OCI-LY3 (cell line): Measurements from ENCODE around the gene ZNF580.

ENCODE experiments used
- H2AFZ ChIP-seq: fragments of 200-600, 300-600 bp; shearing (Covaris generic); 2 replicates; pipeline ENCODE4 v1.6.0; 2014; ENCODE audit warnings: antibody characterized with exemption, low read depth, low read length
- H3K27ac ChIP-seq: fragments of 200-600, 300-600 bp; sonication (generic); 2 replicates; pipeline ENCODE4 v1.5.1; 2014; ENCODE audit warnings: mild to moderate bottlenecking, low read length, moderate library complexity, mixed read lengths
- H3K27me3 ChIP-seq: fragments of 200-600, 300-600 bp; sonication (generic); 2 replicates; pipeline ENCODE4 v1.6.1; 2014; ENCODE audit warnings: low read depth, low read length, mixed read lengths
- H3K36me3 ChIP-seq: fragments of 200-600, 300-600 bp; sonication (generic); replicated peaks from 2 replicates; pipeline ENCODE3; 2014; ENCODE audit warnings: low read depth, low read length, mixed read lengths
- H3K4me1 ChIP-seq: fragments of 300-600, 200-600 bp; sonication (generic); 2 replicates; pipeline ENCODE4 v1.6.1; 2014; ENCODE audit warnings: low read length, mixed read lengths
- H3K4me2 ChIP-seq: fragments of 200-600, 300-600 bp; sonication (generic); 2 replicates; pipeline ENCODE4 v1.6.1; 2014; ENCODE audit warnings: low read length, mixed read lengths
- H3K4me3 ChIP-seq: fragments of 300-600, 200-600 bp; sonication (generic); 2 replicates; pipeline ENCODE4 v1.5.1; 2014; ENCODE audit warnings: antibody characterized with exemption, mild to moderate bottlenecking, low read length, moderate library complexity
- H3K79me2 ChIP-seq: fragments of 300-600, 200-600 bp; shearing (Covaris generic); 2 replicates; pipeline ENCODE4 v1.6.1; 2014; ENCODE audit warnings: mild to moderate bottlenecking, low read length, mixed read lengths
- H3K9ac ChIP-seq: fragments of 300-600, 200-600 bp; shearing (Covaris generic); 2 replicates; pipeline ENCODE4 v1.6.0; 2014; ENCODE audit warnings: mild to moderate bottlenecking, low read length, moderate library complexity
- H3K9me3 ChIP-seq: fragments of 200-600, 300-600 bp; shearing (Covaris generic); 2 replicates; pipeline ENCODE4 v1.6.1; 2014; ENCODE audit warnings: low read length, mixed read lengths; ENCODE audit not compliant: insufficient read depth
- H4K20me1 ChIP-seq: fragments of 200-600, 300-600 bp; sonication (generic); 2 replicates; pipeline ENCODE4 v1.6.1; 2016; ENCODE audit warnings: low read length, mixed read lengths; ENCODE audit not compliant: insufficient read depth
- CTCF ChIP-seq: fragments of 200-600, 300-600 bp; sonication (generic); IDR thresholded peaks from 2 replicates; pipeline ENCODE4 v1.5.1; 2014; ENCODE audit warnings: antibody characterized with exemption, low read length, low read depth
- EZH2phosphoT487 ChIP-seq: fragments of 200-600 bp; shearing (Covaris generic); IDR thresholded peaks from 2 replicates; pipeline ENCODE4 v1.6.1; 2018; ENCODE audit warnings: antibody characterized with exemption, mixed run types, low read depth

ZNF580 gene

DNA sequence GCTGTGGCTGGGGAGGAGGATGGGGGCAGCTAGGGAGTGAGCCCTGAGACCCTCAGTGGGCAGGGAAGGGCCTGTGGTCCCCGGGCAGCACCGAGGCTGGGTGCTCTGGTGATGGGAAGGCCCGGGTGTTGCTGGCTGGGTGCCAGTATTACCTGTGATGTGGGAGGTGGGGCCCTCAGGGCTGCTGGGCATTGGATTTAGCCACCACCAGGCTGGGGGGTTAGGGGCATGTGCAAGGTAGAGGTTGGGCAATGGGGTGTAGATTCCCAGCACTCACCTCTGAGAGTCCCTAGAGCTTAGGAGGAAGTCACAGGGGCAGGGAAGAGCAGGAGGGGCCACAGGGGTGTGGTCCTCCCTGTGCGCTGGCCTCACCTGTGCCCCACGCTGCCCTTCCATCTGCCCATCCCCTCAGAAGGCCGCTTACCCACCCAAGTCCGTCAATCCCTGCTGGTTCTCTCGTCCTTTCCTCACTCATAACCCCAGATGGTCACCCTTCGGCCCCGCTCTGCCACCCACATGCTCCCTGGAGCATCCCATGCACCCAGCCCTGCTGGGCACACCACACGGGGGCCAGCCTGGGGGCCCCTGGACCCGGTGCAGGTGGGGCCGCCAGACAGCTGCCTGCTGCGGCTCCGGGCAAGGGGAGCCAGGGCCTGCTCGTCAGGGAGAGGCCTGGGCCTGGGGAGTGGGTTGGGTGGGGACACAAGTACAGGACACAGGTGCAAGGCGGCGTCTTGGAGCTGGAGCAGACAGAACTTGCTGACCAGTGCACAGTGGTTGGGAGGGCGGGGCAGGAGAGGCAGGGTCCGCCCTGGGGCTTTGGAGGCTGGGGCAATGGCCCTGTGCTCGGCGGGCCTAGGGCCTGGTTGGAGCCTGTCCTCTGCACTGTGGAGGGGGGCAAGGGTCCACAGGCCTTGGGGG, 46.7 kb downstream of the ZNF580 start:
- no peaks in the 10 kb centered on the region for H3K9me3 ChIP-seq
- H3K4me1 ChIP-seq = no peaks in the 10 kb centered on the region
- no peak overlapping the region for H3K4me3 ChIP-seq
- H3K36me3 ChIP-seq = peaks cover 70% of the 10 kb centered on the region
- H3K79me2 ChIP-seq = peaks cover 64% of the 10 kb centered on the region
- no peak overlapping the region for H3K9ac ChIP-seq
- H4K20me1 ChIP-seq = peaks cover 76% of the 10 kb centered on the region
- H3K4me2 ChIP-seq = no peak overlapping the region
- H3K27ac ChIP-seq = no peak overlapping the region
- no peaks in the 10 kb centered on the region for H3K27me3 ChIP-seq
- no peak overlapping the region for H2AFZ ChIP-seq
- no peak for TF ChIP-seq CTCF
- TF ChIP-seq EZH2phosphoT487 = no peak

- Histone ChIP-seq H3K9me3 (no peaks in the 10 kb centered on the region), H3K4me3 (no peak overlapping the region), H4K20me1 (peaks cover 74% of the 10 kb centered on the region), H3K27ac (no peak overlapping the region), H3K4me1 (no peaks in the 10 kb centered on the region), H3K79me2 (peaks cover 56% of the 10 kb centered on the region), H3K36me3 (peaks cover 80% of the 10 kb centered on the region), H3K27me3 (no peaks in the 10 kb centered on the region), H3K9ac (no peak overlapping the region), H3K4me2 (no peak overlapping the region), H2AFZ (no peak overlapping the region)
- TF ChIP-seq CTCF (no peak), EZH2phosphoT487 (no peak)
Observed at GRCh38 chr19:55688422-55689218, 47.8 kb downstream of the ZNF580 start.

GRCh38 chr19:55689411-55690108, 48.8 kb downstream of the ZNF580 start:
- Histone ChIP-seq H3K9me3 (no peaks in the 10 kb centered on the region), H3K4me1 (no peaks in the 10 kb centered on the region), H3K9ac (no peak overlapping the region), H3K27me3 (no peaks in the 10 kb centered on the region), H3K79me2 (peaks cover 47% of the 10 kb centered on the region), H3K4me3 (no peak overlapping the region), H2AFZ (no peak overlapping the region), H4K20me1 (peaks cover 65% of the 10 kb centered on the region), H3K4me2 (no peak overlapping the region), H3K27ac (no peak overlapping the region), H3K36me3 (peaks cover 79% of the 10 kb centered on the region)
- no peak for TF ChIP-seq EZH2phosphoT487
- no peak for TF ChIP-seq CTCF
